Mesenchymal stem cell (in vitro differentiated cells and primary cell): Measurements from ENCODE around the gene POLR2L.

Experiments
- DNase-seq: peaks from one replicate; pipeline ENCODE4 v3.0.0-alpha.2; 2013
- H2AFZ ChIP-seq: one replicate; pipeline ENCODE4 v1.6.1; 2013; ENCODE audit warnings: low read depth, mild to moderate bottlenecking, control low read depth, inconsistent platforms, low read length, moderate library complexity
- H2AK5ac ChIP-seq: 2 replicates; pipeline ENCODE4 v1.6.1; 2013; ENCODE audit warnings: low read length, moderate library complexity, mild to moderate bottlenecking, inconsistent platforms; ENCODE audit not compliant: severe bottlenecking
- H2BK120ac ChIP-seq: one replicate; pipeline ENCODE4 v1.6.1; 2013; ENCODE audit warnings: low read depth, mild to moderate bottlenecking, inconsistent platforms, low read length, moderate library complexity
- H2BK12ac ChIP-seq, 2 experiments: one replicate each; pipeline ENCODE4 v1.6.1; 2013; ENCODE audit warnings: inconsistent platforms in 2 of 2, low read length in 2 of 2, mild to moderate bottlenecking in 2 of 2, moderate library complexity in 2 of 2, control low read depth in 1 of 2
- H2BK15ac ChIP-seq: one replicate; pipeline ENCODE4 v1.6.1; 2013; ENCODE audit warnings: mild to moderate bottlenecking, low read depth, inconsistent platforms; ENCODE audit not compliant: poor library complexity, severe bottlenecking
- H2BK5ac ChIP-seq: 2 replicates; pipeline ENCODE4 v1.6.1; 2013; ENCODE audit warnings: low read depth, mild to moderate bottlenecking, low read length, control low read depth, inconsistent platforms; ENCODE audit not compliant: poor library complexity, severe bottlenecking
- H3K14ac ChIP-seq, 2 experiments: one replicate each; pipeline ENCODE4 v1.6.1; 2013; ENCODE audit warnings: inconsistent platforms in 2 of 2, low read length in 2 of 2, control low read depth in 1 of 2, mild to moderate bottlenecking in 1 of 2, moderate library complexity in 1 of 2
- H3K18ac ChIP-seq, 2 experiments: one replicate each; pipeline ENCODE4 v1.6.1; 2013; ENCODE audit warnings: inconsistent platforms in 2 of 2, low read length in 2 of 2, control low read depth in 1 of 2, low read depth in 1 of 2, mild to moderate bottlenecking in 1 of 2
- H3K23ac ChIP-seq, 2 experiments: one replicate each; pipeline ENCODE4 v1.6.1; 2013; ENCODE audit warnings: inconsistent platforms in 2 of 2, low read length in 2 of 2, mild to moderate bottlenecking in 2 of 2, moderate library complexity in 2 of 2, control low read depth in 1 of 2
- H3K27ac ChIP-seq: 2 replicates; pipeline ENCODE4 v1.5.1; 2013; ENCODE audit warnings: mild to moderate bottlenecking, moderate library complexity, low read length, control low read depth, inconsistent platforms; ENCODE audit not compliant: poor library complexity, severe bottlenecking
- H3K27me3 ChIP-seq, 2 experiments: 2 replicates each; pipeline versions ENCODE4 v1.6.1 to v1.7.0; 2013; ENCODE audit warnings: low read length in 2 of 2, mild to moderate bottlenecking in 2 of 2, moderate library complexity in 2 of 2, control low read depth in 1 of 2, inconsistent platforms in 1 of 2; ENCODE audit not compliant: control insufficient read depth in 1 of 2, insufficient read depth in 1 of 2
- H3K36me3 ChIP-seq, 2 experiments: 2 replicates each; pipeline versions ENCODE4 v1.6.1 to v1.7.0; 2013; ENCODE audit warnings: low read length in 2 of 2, control low read depth in 1 of 2, inconsistent platforms in 1 of 2, low read depth in 1 of 2, mild to moderate bottlenecking in 1 of 2; ENCODE audit not compliant: insufficient read depth in 2 of 2, control insufficient read depth in 1 of 2
- H3K4ac ChIP-seq, 2 experiments: one replicate each; pipeline ENCODE4 v1.6.1; 2013; ENCODE audit warnings: inconsistent platforms in 2 of 2, low read length in 2 of 2, mild to moderate bottlenecking in 2 of 2, moderate library complexity in 2 of 2, control low read depth in 1 of 2, low read depth in 1 of 2
- H3K4me1 ChIP-seq: 2 replicates; pipeline ENCODE4 v1.6.1; 2013; ENCODE audit warnings: low read depth, low read length, control low read depth; ENCODE audit not compliant: control insufficient read depth, insufficient read depth
- H3K4me2 ChIP-seq: 2 replicates; pipeline ENCODE4 v1.6.1; 2013; ENCODE audit warnings: low read length, mild to moderate bottlenecking, inconsistent platforms; ENCODE audit not compliant: poor library complexity, severe bottlenecking
- H3K4me3 ChIP-seq, 2 experiments: 2 replicates each; pipeline versions ENCODE4 v1.5.1 to v1.7.0; 2013; ENCODE audit warnings: low read length in 2 of 2, mild to moderate bottlenecking in 2 of 2, control low read depth in 1 of 2, low read depth in 1 of 2; ENCODE audit not compliant: insufficient read depth in 1 of 2
- H3K79me1 ChIP-seq: replicated peaks from 2 replicates; pipeline ENCODE4 v1.6.1; 2013; ENCODE audit warnings: mild to moderate bottlenecking, control low read depth, low read length, inconsistent platforms; ENCODE audit not compliant: poor library complexity, severe bottlenecking
- H3K9ac ChIP-seq: 2 replicates; pipeline ENCODE4 v1.7.0; 2013; ENCODE audit warnings: mild to moderate bottlenecking, low read length, moderate library complexity
- H3K9me3 ChIP-seq: 2 replicates; pipeline ENCODE4 v1.7.0; 2013; ENCODE audit warnings: mild to moderate bottlenecking, low read length; ENCODE audit not compliant: control insufficient read depth
- H4K8ac ChIP-seq: one replicate; pipeline ENCODE4 v1.6.1; 2013; ENCODE audit warnings: inconsistent platforms, mild to moderate bottlenecking, low read length, moderate library complexity
- H4K91ac ChIP-seq: one replicate; pipeline ENCODE4 v1.6.1; 2013; ENCODE audit warnings: mild to moderate bottlenecking, low read length, inconsistent platforms
- WGBS: methylation state at CpG from one replicate; pipeline ENCODE4 v1.1.7; 2013; ENCODE audit warnings: mixed read lengths; 5-methylcytosine and 5-hydroxymethylcytosine counted together

Gene POLR2L

DNA sequence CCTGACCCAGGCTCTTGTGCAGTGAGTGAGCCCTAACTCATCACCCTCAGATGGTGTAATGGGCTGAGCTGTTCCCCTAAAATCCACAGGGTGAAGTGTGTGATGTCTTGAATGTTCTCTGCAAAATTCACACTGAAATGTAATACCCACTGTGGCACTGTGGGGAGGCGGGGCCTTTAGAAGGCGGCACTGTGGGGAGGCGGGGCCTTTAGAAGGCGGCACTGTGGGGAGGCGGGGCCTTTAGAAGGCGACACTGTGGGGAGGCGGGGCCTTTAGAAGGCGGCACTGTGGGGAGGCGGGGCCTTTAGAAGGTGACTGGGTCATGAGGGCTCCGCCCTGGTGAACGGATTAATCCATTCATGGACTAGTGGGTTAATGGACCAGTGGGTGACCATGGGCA is 35.2 kb upstream of the POLR2L start:
- no peak overlapping the region for H3K4ac ChIP-seq
- no peak overlapping the region for H2BK5ac ChIP-seq
- H4K8ac ChIP-seq: no peak overlapping the region
- no peak overlapping the region for H2AK5ac ChIP-seq
- H3K18ac ChIP-seq: no peak overlapping the region
- H3K27me3 ChIP-seq: no peaks in the 10 kb centered on the region
- H2BK15ac ChIP-seq: no peak overlapping the region
- H2AFZ ChIP-seq: no peak overlapping the region
- no peak overlapping the region for H3K23ac ChIP-seq
- H2BK120ac ChIP-seq: no peak overlapping the region
- H3K4me1 ChIP-seq: peaks cover 27% of the 10 kb centered on the region
- no peak overlapping the region for H2BK12ac ChIP-seq
- no peak overlapping the region for H4K91ac ChIP-seq
- H3K14ac ChIP-seq: no peak overlapping the region
- no peak overlapping the region for H3K9ac ChIP-seq
- H3K4me3 ChIP-seq: no peak overlapping the region
- no peak for DNase-seq
- no peaks in the 10 kb centered on the region for H3K79me1 ChIP-seq
- H3K36me3 ChIP-seq: peaks cover 13 to 51% of the 10 kb centered on the region in 2 experiments
- WGBS: 85% methylated on average over 11 of the region's 11 CpGs
- H3K9me3 ChIP-seq: no peaks in the 10 kb centered on the region
- H3K27ac ChIP-seq: no peak overlapping the region
- H3K4me2 ChIP-seq: no peak overlapping the region

DNA sequence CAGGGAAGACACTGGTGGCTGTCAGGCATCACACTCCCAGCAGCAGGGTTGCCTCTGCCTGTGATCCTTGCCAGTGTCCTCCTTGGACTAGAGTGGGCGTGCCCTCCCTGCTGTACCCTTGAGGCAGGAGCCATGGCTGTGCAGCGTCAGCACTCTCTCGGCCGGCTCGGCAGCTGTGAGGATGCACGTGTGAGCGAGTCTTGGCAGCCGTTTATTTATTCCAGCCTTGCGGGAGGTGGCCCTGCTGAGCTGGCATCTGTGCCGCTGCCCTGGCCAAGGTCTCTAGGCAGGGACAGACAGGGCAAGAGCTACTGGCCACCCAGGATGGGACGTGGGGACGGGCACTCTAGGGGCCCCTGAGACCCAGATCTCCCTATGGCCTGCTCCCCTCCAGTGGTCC is 34.2 kb upstream of the POLR2L start:
- H3K9ac ChIP-seq: no peak overlapping the region
- peaks cover 8 to 50% of the 10 kb centered on the region in 2 experiments for H3K36me3 ChIP-seq
- H3K18ac ChIP-seq: no peak overlapping the region
- no peak overlapping the region for H3K14ac ChIP-seq
- no peak overlapping the region for H2BK15ac ChIP-seq
- no peak overlapping the region for H2BK12ac ChIP-seq
- WGBS: 89% methylated on average over 12 of the region's 12 CpGs
- peaks cover 27% of the 10 kb centered on the region for H3K4me1 ChIP-seq
- H4K8ac ChIP-seq: no peak overlapping the region
- H3K27me3 ChIP-seq: no peaks in the 10 kb centered on the region
- no peaks in the 10 kb centered on the region for H3K9me3 ChIP-seq
- no peak overlapping the region for H2AFZ ChIP-seq
- H2BK120ac ChIP-seq: no peak overlapping the region
- no peaks in the 10 kb centered on the region for H3K79me1 ChIP-seq
- H4K91ac ChIP-seq: no peak overlapping the region
- H2AK5ac ChIP-seq: no peak overlapping the region
- H3K4me3 ChIP-seq: no peak overlapping the region
- no peak for DNase-seq
- H2BK5ac ChIP-seq: no peak overlapping the region
- no peak overlapping the region for H3K23ac ChIP-seq
- no peak overlapping the region for H3K4ac ChIP-seq
- no peak overlapping the region for H3K27ac ChIP-seq
- H3K4me2 ChIP-seq: no peak overlapping the region

DNA sequence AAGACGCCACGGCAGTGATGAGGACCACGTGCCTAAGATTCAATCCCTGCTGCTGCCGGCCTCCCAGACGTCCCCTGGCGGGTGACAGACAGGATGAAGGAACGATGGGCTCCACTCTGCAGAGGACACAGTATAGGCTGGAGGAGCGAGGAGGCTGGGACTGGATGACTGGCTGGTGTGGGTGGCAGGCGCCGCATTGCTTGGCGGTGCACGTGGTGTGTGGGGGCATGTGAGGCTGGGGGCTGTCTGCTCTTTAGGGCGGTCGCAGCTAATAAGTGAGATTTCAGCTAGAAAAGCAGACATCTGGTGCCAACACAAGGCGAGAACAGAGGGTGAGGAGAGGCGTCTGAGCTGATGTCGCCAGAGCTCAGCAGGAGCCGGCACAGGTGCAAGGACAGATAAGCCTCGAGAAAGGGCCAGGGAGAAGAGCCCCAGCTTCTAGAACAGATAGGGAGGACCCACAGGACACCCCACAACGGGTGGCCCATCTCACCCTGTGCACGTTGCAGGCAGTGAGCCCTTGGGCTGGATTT is 33.5 kb upstream of the POLR2L start:
- no peak overlapping the region for H3K18ac ChIP-seq
- WGBS: 92% methylated on average over 21 of the region's 21 CpGs
- no peak overlapping the region for H4K91ac ChIP-seq
- H3K36me3 ChIP-seq: peaks cover 5 to 54% of the 10 kb centered on the region in 2 experiments
- H3K9ac ChIP-seq: no peak overlapping the region
- H3K27me3 ChIP-seq: no peaks in the 10 kb centered on the region
- H3K9me3 ChIP-seq: no peaks in the 10 kb centered on the region
- peaks cover 27% of the 10 kb centered on the region for H3K4me1 ChIP-seq
- H3K4me2 ChIP-seq: no peak overlapping the region
- H2BK15ac ChIP-seq: no peak overlapping the region
- no peak overlapping the region for H2AFZ ChIP-seq
- no peak overlapping the region for H2BK5ac ChIP-seq
- H3K4me3 ChIP-seq: no peak overlapping the region
- no peak overlapping the region for H2BK120ac ChIP-seq
- H3K14ac ChIP-seq: no peak overlapping the region
- no peak overlapping the region for H3K4ac ChIP-seq
- H2BK12ac ChIP-seq: no peak overlapping the region
- H3K27ac ChIP-seq: no peak overlapping the region
- no peak overlapping the region for H3K23ac ChIP-seq
- H3K79me1 ChIP-seq: no peaks in the 10 kb centered on the region
- no peak overlapping the region for H2AK5ac ChIP-seq
- no peak for DNase-seq
- H4K8ac ChIP-seq: no peak overlapping the region

- Histone ChIP-seq H4K91ac (no peak overlapping the region), H3K4me1 (peaks cover 25% of the 10 kb centered on the region), H3K27me3 (no peaks in the 10 kb centered on the region), H3K27ac (no peak overlapping the region), H3K14ac (no peak overlapping the region), H3K36me3 (peaks cover 4 to 50% of the 10 kb centered on the region in 2 experiments), H3K4me3 (no peak overlapping the region), H3K4me2 (no peak overlapping the region), H2BK12ac (no peak overlapping the region), H2BK15ac (no peak overlapping the region), H3K4ac (no peak overlapping the region), H2BK120ac (no peak overlapping the region), H2BK5ac (no peak overlapping the region), H4K8ac (no peak overlapping the region), H3K9me3 (no peaks in the 10 kb centered on the region), H2AK5ac (no peak overlapping the region), H2AFZ (no peak overlapping the region), H3K18ac (no peak overlapping the region), H3K9ac (no peak overlapping the region), H3K79me1 (no peaks in the 10 kb centered on the region), H3K23ac (no peak overlapping the region)
- no peak for DNase-seq
- 97% methylated on average over 16 of the region's 16 CpGs for WGBS
Measured at GRCh38 chr11:875203-875602, 32.9 kb upstream of the POLR2L start.
